HG03521 (cell line): ENCODE results near the gene ZBTB18.
"Not testable (repeated sequence)": the region's sequence is repeated elsewhere in the genome, so short reads cannot be mapped to it uniquely, and the experiment has no call there.

ENCODE experiments used
- ATAC-seq: cut with Tn5 transposase; IDR thresholded peaks from one replicate; pipeline ENCODE4 v1.9.1; 2021; ENCODE audit warnings: mild to moderate bottlenecking, moderate library complexity; ENCODE audit not compliant: unreplicated experiment

ZBTB18 gene

DNA sequence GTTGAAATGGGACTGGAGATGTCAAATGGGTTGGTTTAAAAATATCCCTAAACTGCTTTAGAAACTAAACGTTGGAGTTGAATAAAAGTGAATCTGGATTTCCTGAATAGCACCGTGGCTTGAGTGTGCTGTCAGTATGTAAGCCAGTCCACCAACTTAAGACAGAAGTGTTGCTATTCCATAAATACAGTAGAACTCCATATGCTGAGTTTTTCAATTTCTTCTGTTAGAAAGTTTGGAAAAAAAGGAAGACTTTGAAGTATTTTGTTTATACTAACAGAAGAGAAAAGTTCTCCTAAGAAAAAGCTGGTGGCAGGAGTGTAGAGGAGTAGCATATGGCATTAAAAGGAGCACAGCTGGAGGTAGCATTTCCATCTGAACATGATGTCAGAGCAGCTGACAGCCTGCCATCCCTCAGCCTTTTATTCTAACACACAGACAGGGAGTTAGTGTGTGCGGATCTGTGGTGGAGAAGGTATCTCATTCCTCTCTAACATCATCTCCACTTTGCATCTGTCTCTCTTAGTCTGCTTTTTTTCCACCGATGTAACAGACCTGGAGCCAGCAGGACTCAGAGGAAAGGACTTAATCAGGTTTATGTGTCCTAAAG lies at the start of gene ZBTB18:
ZBTB18 (plus strand) TSS at position 449 of the 610 bp plus-strand sequence; CDS start at position 598, 149 bp downstream.
- ATAC-seq = no peak

DNA sequence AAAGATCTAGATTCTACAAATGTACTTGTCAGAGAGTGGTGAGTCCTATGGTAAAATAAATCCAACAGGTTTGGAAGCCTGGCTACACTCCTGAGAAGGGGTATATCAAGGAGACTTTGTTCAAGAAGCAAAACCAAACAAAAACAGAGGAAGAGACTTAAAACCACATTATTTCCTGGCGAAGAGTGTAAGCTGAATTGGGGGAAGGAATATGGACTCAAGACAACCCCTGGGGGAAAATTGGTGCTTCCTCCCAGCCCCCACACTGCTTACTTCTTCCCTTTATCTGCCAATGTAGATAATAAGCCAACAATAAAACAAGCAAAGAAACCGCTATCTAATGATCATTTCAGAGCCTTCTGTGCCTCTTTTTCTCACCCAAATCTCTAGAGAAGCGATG lies 48.4 kb upstream of the ZBTB18 start:
- no peak for ATAC-seq

DNA sequence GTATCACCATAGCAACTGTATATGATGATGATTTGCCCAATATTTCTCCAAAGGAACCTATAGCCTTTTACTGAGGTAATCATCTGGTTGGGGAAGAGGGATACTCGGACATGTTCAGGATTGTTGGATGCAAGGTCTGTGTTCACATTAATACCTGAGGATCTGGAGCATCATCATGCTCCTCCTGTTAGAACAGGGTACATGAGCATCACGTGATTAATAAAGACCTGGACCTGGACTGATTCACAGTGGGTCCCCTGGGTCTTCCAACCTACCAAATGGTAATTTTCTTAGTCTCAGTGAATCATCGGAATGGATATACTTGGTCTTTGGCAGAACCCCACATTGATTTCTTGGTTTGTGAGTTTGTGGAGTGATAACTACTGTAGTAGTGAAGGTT lies 45.6 kb upstream of the ZBTB18 start:
- no peak for ATAC-seq

DNA sequence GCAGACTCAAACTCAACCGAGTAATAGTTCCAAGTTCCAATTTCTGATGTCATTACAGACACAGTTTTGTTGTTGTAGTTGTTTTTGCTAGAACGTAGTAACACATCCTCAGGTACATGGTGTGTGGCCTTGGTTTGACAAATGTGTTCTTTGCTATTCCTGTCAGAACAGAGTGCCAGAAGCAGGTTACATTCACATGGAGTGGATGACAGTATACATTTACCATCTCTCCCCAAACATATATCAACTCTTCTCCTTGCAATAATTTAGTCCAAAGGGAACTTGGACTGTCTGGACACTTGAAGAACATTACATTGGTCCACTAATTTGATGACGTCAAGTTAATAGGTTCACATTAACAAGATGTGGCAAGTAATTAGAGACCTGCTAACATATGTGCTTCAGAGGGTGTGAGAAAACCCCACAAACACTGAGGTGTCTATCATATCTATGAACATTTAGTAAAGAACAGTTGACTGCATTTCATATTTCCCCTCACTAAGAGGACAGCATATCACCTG lies 44.6 kb upstream of the ZBTB18 start:
- no peak for ATAC-seq

DNA sequence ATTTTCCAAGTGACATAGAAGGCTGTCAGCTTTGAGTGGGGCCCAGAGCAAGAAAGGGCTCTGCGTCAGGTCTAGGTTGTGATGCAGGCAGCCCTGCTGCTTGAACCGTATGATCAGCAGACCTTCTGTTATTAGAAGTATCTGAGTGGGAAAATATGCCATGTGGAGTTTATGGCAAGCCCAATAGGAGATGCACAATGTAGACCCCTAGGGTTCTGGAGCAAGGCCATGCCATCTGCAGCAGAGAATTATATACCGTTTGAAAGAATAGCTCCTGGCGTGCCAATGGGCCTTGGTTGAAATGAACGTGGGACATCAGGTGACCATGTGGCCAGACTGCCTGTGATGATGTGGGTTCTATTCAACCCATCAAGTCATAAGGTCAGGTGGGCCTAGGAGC lies 44.1 kb upstream of the ZBTB18 start:
- ATAC-seq = no peak

DNA sequence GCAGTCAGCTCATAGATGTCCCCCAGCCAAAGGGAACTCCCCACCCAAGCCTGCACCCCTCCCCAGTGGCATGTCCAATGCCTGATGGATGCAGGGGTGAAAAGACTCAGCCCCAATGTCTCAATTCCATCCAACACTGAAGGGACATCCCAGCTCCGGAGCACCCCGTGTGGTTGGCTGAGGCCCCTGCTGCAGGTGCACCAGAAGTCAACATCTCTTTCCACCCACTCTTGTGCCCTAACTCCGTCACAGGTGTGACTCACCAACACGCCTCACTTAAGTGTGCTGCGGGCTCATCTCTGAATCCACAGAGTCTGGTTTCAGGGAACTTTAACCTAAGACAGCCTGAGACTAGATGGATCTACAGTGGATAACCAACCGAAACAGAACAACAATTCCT lies 40.9 kb upstream of the ZBTB18 start:
- ATAC-seq = no peak

DNA sequence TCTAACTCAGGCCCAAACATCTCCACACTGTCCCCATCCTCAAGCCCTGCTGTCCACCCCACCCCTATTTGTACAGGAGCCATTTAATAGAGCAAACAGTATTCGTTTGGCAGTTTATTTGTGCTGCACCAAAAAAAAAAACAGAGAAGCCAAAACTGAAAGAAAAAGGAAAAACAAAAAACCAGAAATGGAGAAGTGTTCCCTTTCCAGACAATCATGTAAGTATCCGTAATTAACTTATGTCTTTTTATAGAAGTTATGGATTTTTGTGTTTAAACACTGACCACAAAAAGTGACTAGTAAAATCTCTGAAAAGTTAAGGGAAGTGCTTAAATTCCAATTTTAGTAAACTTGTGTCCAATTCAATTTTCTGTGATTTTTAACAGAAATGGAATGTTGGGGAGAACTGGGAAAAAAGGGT lies 40.4 kb upstream of the ZBTB18 start:
- ATAC-seq = no peak

DNA sequence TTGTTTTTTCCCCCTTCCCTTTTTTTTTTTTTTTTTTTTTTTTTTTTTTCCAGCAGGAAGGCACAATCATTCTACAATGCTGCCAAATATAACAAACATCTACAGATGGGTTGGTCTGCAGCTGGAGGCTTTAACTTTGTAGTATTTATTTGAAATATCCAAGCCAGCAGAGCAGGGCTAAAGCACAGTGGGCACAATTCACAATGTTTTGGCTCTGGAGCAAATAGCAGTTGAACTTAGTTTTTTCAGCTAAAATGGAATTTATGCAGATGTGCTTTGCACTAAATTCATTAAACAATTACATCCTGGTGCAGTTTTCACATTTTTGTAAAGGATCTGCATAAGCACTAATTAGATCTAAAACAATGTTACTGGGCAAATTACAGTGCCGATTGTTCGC lies 39.8 kb upstream of the ZBTB18 start:
- ATAC-seq = no peak

DNA sequence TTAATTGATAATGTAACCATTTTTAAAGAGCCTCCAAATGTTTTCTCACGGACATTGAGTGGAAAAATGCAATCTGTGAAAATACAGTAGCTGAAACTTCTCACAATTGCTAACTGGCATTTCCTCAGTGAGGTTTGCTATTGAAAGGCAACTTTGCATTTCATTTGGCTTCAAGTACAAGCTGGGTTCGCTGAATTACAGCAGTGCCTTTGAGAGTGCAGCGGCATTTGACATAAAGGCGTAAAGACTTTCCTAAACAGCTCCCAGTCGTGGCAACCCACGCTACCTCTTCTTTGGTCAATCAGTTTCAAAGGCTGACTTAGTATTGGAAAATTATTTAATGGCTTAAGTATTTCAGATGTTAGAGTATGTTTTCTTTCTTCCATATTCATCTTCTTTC lies 39.3 kb upstream of the ZBTB18 start:
- no peak for ATAC-seq

DNA sequence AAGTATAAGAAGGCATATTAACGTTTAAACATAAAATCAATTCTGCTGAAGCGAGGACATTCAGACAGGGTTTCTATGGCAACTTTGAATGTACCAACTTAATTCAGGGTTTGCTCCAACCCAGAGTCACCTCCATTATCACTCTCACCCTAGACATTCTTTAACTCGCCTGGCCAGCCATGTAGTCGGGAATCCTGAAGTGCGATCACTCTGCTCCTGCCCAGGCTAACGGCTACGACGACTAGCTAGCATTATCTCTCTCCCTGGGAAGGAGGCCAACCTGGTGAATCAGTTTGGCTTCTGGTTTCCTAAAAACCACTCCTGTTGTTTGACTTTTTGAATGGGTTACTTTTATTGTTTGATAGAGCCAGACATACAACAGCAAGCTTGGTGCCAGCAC lies 38.9 kb upstream of the ZBTB18 start:
- ATAC-seq = no peak

DNA sequence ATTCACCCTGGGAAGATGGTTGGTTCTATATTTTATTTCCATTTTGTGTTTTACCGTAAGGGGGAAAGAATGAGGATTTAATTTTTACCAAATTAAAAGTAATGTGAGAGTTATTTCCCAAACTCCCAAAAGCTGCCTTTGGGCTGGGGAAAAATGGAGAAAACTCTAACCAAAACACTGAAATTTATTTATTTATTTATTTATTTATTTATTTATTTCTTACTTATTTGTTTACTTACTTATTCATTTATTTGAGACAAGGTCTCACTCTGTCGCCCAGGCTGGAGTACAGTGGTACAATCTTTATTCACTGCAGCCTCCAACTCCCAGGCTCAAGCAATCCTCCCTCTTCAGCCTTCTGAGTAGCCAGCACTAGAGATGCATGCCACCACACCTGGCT lies 38.0 kb upstream of the ZBTB18 start:
- no peak for ATAC-seq

DNA sequence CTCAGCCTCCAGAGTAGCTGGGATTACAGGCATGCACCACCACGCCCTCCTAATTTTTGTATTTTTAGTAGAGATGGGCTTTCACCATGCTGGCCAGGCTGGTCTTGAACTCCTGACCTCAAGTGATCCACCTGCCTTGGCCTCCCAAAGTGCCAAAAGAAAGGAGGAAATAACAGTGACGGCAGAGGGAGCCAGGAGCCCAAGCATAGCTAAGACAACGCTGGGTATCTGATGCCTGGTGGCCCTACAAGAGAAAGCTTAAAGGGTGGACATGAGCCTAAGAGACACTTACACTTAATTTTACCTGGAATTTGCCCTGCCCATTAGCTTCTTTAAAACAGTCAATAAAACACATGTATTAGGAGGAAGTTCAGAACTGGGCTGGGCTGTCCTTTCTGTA lies 36.2 kb upstream of the ZBTB18 start:
- ATAC-seq = not testable (repeated sequence)

DNA sequence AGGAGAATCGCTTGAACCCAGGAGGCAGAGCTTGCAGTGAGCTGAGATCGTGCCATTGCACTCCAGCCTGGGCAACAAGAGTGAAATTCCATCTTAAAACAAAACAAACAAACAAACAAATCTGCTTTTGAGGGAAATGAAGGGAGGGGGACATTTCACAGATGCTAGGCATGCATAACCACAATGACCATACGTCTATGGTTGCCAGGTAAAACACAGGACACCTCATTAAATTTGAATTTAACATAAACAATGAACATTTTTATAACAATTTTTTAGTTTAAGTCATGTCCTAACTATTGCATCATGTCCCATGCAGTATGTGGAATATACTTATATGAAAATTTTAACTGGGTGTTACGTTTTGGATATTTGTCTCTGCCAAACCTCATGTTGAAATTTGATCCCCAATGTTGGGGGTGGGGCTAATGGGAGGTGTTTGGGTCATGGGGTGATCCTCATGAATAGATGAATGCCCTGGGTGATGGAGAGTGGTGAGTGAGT lies 31.0 kb upstream of the ZBTB18 start:
- ATAC-seq = no peak

DNA sequence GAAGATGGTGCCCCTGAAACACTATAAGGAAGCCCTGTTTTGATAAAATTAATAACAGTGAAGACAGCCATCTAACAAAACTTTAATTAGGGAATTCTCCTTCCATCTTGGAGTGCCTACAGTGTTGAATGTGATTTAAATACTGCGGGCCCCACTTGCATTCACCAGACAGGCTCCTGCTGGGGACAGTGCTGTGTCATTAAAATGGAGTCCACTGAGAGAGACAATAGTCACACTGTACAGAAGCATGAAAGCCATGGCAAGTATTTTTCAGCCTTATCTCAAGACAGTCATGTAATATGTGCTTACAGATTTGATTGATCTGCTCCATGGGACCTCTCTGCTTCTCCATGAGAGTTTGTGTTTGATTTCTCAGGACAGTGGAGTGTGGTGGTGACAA lies 29.7 kb upstream of the ZBTB18 start:
- ATAC-seq = no peak

DNA sequence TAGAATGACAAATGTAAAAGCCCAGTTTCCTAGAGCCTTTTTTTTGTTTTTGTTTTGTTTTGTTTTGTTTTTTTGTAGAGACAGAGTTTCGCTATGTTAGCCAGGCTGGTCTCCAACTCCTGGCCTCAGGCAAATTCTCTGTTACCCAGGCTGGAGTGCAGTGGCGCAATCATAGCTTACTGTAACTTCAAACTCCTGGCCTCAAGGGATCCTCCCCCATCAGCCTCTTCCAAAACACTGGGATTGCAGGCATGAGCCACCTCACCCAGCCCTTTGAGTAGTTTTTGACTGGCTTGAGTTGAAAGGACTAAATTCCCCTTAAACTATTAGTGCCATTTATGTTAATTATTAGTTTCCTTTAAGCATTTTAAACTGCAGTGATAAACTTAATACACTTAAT lies 28.8 kb upstream of the ZBTB18 start:
- ATAC-seq = no peak

DNA sequence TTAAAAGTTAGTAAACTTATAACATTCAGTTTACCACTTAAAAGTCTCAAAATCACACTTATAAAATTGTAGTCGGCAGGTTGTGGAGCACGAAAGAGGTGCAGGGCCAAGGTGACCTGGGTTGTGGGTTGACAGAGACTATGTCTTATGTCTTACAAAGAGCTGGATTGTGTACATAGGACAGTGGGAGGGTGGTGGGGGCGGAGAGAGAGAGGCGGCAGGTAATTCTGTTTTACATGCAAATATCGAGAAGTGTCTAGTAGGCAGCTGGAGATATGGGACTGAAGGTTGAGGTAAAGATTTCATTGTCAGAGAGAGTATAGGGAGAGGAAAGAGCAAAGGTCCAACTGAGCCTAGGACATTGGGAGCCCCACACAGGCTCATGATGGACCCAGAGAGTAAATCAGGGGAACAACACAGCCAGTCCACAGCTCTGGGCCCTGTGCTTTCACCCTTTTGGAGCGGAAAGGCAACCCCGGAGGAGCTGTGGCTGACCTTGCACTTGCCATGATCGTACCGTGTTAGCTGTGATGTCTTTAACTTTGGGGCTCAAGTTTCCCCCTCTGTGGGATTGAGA lies 28.1 kb upstream of the ZBTB18 start:
- no peak for ATAC-seq

DNA sequence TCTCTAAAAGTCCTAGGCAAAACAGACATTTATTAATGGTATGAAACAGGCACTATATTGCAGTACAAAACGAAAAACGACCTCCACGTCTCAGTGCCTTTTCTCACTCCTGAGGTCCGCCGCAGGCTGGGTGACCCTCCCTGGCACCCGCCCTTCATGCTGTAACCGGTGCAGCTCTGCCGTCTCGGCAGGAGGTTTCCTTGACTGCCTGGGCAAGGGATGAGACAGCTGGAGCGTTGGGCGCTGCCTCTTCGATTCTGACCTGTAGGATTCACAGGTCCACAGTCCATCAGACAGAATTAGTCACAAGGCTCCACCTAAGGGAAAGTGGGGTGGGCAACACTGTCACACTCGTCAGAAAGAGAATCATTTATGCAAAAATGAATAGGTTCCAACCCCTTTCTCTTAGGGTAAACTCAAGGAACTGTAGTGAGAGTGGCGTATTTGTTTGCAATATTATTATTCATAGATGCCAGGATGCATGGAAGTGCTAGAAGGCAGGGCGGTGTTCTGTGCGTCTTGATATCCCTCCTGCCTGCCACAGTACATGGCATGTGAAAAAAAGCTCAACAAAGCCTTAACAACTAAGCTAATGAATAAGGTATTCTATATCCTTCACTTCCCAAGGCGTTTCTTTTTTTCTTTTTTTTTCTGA lies 23.5 kb upstream of the ZBTB18 start:
- ATAC-seq = no peak

DNA sequence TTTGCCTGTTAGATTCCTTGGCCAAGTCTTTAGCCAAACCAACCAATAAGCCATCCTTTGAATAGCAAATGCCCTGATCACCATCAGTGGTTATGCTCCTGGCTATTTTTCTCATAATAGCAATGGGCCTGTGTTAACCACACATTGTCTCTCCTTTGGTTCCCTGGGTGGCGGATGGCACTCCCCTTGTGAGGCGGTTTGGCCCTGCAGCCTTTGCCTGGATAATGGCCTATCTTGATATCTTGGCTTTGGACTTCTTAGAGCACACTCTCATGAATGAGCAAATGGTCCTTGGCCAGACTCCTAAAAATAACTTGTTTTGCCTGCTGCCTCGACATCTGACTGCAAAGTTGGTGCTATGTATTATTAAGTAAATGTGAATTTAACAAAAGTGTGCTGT lies 22.4 kb upstream of the ZBTB18 start:
- ATAC-seq = no peak

DNA sequence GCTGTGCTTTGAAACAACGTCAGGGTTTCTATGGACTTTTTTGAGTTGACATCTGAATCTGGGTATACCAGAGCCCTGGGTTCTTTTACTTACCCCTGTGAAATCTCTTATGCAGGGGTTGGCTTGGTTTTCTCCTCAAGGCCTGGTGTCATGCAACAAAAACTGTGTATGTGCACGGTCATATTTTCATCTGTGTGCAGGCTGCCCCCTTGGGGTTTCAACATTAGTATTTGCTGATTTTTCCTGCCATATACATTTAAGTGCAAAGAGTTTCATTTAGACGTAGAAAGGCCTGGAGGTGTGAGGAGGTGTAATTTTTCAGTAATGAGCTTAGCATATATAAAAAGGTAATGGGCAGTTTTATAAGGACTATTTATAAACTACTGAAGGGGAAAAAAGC lies 22.0 kb upstream of the ZBTB18 start:
- no peak for ATAC-seq

DNA sequence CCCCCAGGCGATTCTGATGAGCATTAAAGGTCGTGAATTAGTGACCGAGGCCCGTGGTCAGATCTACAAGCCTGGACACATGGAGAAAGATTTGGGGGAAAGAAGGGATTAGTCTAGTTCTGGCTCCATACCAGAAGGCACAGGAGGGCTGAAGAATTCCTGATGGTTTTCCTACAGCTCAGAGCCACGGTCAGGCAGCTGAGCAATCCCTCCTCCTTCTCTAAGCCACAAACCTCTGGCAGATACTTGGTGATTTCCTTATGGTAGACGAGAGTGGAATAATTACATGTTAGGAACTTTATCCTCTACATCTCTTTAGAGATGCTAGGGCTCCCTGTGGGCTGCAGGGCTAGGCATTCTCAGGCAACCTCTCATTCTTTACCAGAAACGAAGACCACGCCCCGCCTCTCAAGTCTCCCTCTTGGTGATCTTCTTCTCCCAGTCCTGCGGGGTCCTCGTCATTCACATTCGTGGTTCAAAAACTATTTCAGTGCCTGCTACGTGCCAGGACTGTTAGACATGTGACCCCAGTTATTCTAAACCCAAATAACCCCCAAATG lies 20.5 kb upstream of the ZBTB18 start:
- ATAC-seq = no peak

DNA sequence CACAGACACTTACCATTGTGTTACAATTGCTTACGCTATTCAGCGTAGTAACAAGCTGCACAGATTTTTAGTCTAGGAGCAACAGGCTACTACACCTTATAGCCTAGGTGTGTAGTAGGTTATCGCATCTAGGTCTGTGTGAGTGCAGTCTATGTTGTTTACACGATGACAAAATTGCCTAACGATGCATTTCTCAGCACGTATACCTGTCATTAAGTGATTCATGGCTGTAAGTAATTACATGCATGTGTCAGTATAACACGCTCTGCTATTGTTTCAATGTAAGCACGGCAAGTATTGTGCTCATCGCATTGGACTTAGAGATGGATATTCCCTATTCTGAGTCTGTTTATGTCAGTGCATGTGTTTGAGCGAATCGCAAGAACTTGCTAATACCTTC lies 15.7 kb upstream of the ZBTB18 start:
- no peak for ATAC-seq

DNA sequence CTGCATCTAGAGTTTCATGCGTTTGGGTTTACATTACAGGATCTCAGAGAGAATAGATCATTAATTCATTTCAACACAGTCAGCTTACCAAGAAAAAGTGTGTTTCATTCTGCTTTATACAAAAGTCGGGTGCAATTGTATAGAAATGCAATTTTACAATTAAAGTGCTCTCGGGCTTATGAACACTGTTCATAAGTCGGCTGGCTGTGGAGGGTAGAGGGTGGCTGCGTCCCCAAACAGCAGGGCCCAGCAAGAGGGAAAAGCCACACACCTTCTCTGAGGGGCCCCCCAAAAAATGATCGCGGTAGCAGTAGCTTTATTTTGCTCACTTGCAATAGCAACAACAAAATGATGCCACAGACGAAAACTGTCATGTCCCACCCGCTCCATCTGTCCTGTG lies 13.8 kb upstream of the ZBTB18 start:
- ATAC-seq = no peak
